Measurements from ENCODE around the gene EHD1.

The EHD1 gene

GRCh38 chr11:64871492-64871891 lies 6.9 kb downstream of the EHD1 start:
- no peak for DNase-seq

GRCh38 chr11:64870893-64871466 lies 7.4 kb downstream of the EHD1 start:
- DNase-seq: no peak

- DNase-seq: peak; percentile 40
These were observed 8.1 kb downstream of the EHD1 start for GRCh38 chr11:64870176-64870892.

GRCh38 chr11:64869571-64870175 lies 8.7 kb downstream of the EHD1 start:
- peak; percentile 72 for DNase-seq

GRCh38 chr11:64868904-64869570 lies 9.4 kb downstream of the EHD1 start:
- DNase-seq: no peak

GRCh38 chr11:64867748-64868462 lies 10.5 kb downstream of the EHD1 start:
- no peak for DNase-seq

- DNase-seq: no peak
These were observed 12.3 kb downstream of the EHD1 start for GRCh38 chr11:64866173-64866491.

GRCh38 chr11:64865286-64866172 lies 12.9 kb downstream of the EHD1 start:
- DNase-seq: no peak

GRCh38 chr11:64864473-64865285 lies 13.7 kb downstream of the EHD1 start:
- peak; percentile 55 for DNase-seq

GRCh38 chr11:64864135-64864472 lies 14.3 kb downstream of the EHD1 start:
- no peak for DNase-seq

- peak; percentile 74 for DNase-seq
These were observed 14.9 kb downstream of the EHD1 start for GRCh38 chr11:64863391-64864060.

- peak; percentile 73 for DNase-seq
These were observed 15.4 kb downstream of the EHD1 start for GRCh38 chr11:64862987-64863390.

- no peak for DNase-seq
These were observed 17.0 kb downstream of the EHD1 start for GRCh38 chr11:64861227-64861975.

- no peak for DNase-seq
These were observed 18.6 kb downstream of the EHD1 start for GRCh38 chr11:64859542-64860414.

- no peak for DNase-seq
These were observed 19.8 kb downstream of the EHD1 start for GRCh38 chr11:64858467-64859263.

GRCh38 chr11:64857485-64857884 lies 20.9 kb downstream of the EHD1 start:
- DNase-seq: no peak

- DNase-seq: no peak
These were observed 21.8 kb downstream of the EHD1 start for GRCh38 chr11:64856382-64857227.
